GM12801 (cell line): ENCODE data around the gene MAPK8IP1.

Source experiments
- TF ChIP-seq, protein P1 (sequence below): IDR thresholded peaks from one replicate; pipeline ENCODE4 v1.5.1; 2011; ENCODE audit warnings: control low read depth; ENCODE audit not compliant: insufficient read length; ENCODE audit errors: extremely low read depth

MAPK8IP1 gene

DNA sequence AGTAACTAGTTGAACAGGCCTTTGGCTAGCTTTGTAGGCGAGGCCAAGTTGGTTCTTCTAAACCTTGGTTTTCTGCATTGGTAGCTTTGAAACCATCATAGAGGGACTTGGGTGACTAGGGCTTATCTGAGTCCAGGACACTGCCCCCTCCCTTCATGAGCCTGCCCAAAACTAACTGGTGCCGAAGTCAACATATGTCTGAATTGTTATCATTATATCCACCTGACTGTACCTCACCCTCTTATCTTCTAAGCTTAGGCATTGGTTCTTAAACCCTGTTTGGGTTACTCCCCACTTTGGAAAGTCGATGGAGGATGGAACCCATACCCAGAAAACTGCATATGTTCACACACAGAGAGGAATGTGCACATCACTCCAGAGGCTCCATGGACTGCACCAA lies 7.6 kb upstream of the MAPK8IP1 start:
- TF ChIP-seq, protein P1, sequence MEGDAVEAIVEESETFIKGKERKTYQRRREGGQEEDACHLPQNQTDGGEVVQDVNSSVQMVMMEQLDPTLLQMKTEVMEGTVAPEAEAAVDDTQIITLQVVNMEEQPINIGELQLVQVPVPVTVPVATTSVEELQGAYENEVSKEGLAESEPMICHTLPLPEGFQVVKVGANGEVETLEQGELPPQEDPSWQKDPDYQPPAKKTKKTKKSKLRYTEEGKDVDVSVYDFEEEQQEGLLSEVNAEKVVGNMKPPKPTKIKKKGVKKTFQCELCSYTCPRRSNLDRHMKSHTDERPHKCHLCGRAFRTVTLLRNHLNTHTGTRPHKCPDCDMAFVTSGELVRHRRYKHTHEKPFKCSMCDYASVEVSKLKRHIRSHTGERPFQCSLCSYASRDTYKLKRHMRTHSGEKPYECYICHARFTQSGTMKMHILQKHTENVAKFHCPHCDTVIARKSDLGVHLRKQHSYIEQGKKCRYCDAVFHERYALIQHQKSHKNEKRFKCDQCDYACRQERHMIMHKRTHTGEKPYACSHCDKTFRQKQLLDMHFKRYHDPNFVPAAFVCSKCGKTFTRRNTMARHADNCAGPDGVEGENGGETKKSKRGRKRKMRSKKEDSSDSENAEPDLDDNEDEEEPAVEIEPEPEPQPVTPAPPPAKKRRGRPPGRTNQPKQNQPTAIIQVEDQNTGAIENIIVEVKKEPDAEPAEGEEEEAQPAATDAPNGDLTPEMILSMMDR: no peak

- TF ChIP-seq, protein P1: no peak
These were observed 5.4 kb upstream of the MAPK8IP1 start for GRCh38 chr11:45879803-45880686.

- TF ChIP-seq, protein P1: no peak
These were observed 4.5 kb upstream of the MAPK8IP1 start for GRCh38 chr11:45880772-45881570.

DNA sequence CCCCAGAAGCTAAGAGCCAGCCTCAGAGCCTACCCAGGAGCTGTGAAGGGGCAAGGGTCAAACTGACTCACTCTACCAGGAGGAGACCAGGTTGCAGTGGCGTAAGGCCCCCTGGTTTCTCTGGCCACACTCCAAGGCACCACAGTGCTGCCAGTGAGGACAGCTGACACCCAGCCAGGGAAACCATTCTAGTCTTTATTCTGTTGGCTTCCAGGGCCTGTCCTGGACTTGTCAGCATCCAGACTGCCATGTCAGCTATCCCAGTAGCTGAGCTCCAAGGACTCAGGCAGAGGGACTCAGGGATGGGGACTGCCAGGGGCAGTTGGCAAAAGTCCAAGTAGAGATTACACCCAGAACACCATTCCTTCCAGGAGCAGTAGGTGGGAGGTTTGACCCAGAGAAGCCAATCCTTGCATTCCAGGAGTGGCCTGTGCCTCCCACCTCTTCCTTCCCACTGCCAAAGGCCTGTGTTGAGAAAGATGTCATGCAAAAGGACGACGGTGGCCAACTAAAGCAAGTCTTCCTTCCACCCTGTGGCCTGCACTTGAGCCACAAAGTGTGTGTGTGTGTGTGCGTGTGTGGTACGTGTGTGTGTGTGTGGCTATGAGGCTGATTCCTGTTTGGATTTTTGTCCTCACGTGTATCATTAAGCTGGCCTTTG lies 3.6 kb upstream of the MAPK8IP1 start:
- TF ChIP-seq, protein P1: no peak

- TF ChIP-seq, protein P1: no peak
These were observed 760 bp upstream of the MAPK8IP1 start for GRCh38 chr11:45884596-45885185.

GRCh38 chr11:45885921-45886721 lies 670 bp downstream of the MAPK8IP1 start:
- TF ChIP-seq, protein P1: no peak
